WI38 (cell line): ENCODE data around the gene CPZ.
"Not testable (repeated sequence)": the region's sequence is repeated elsewhere in the genome, so short reads cannot be mapped to it uniquely, and the experiment has no call there.

Experiments used
- H3K4me3 ChIP-seq: 2 replicates; pipeline ENCODE4 v1.5.1; 2011; ENCODE audit warnings: low read depth, mild to moderate bottlenecking, control low read depth, low read length
- CTCF ChIP-seq: IDR thresholded peaks from 2 replicates; pipeline ENCODE4 v1.5.1; 2012; ENCODE audit warnings: low read depth, mild to moderate bottlenecking, control low read depth, low read length

CPZ gene

GRCh38 chr4:8568068-8568668 is 24.4 kb upstream of the CPZ start:
- no peak overlapping the region for H3K4me3 ChIP-seq
- no peak for TF ChIP-seq CTCF

- H3K4me3 ChIP-seq = no peak overlapping the region
- TF ChIP-seq CTCF = no peak
Observed at GRCh38 chr4:8570201-8570600, 22.4 kb upstream of the CPZ start.

- H3K4me3 ChIP-seq = no peak overlapping the region
- TF ChIP-seq CTCF = no peak
Observed at GRCh38 chr4:8571702-8572685, 20.6 kb upstream of the CPZ start.

GRCh38 chr4:8573266-8573665 is 19.3 kb upstream of the CPZ start:
- H3K4me3 ChIP-seq = no peak overlapping the region
- no peak for TF ChIP-seq CTCF

- TF ChIP-seq CTCF = no peak
- H3K4me3 ChIP-seq = no peak overlapping the region
Observed at GRCh38 chr4:8574796-8575370, 17.7 kb upstream of the CPZ start.

- TF ChIP-seq CTCF = no peak
- no peak overlapping the region for H3K4me3 ChIP-seq
Observed at GRCh38 chr4:8575457-8575856, 17.1 kb upstream of the CPZ start.

- H3K4me3 ChIP-seq = not testable (repeated sequence)
Observed at GRCh38 chr4:8576591-8576990, 16.0 kb upstream of the CPZ start.
